GM19043 (cell line): Measurements from ENCODE around the gene CPNE5.
A peak's percentile ranks its signal among the peaks of the same experiment; 100 is the strongest.

Experiments used
- ATAC-seq: cut with Tn5 transposase; IDR thresholded peaks from one replicate; pipeline ENCODE4 v1.9.1; 2021; ENCODE audit warnings: low read depth; ENCODE audit not compliant: unreplicated experiment

Gene CPNE5

GRCh38 chr6:36769676-36770499, 69.4 kb downstream of the CPNE5 start:
- no peak for ATAC-seq

DNA sequence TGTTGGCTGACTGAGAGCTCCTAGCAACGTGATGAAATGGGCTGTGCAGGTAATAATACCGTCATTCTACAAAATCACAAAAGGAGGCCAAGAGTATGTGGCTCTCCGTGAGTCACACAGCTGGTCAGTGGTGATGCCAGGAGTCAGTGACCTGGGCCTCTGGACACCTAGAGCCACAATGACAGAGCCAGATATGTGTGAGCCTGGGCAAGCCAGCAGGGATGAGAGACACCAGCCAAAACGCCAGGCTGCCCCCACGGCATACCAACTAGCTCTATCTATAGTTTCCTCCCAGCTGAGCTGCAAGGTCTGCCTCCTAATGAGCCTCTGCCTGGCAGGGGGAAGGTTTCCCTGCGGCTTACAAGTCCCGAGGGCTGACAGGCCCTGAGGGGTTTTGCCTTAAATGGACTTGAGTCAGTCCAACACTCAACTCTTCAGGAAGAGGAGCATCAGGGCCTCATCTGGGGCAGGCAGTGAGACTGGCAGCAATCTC, 70.0 kb downstream of the CPNE5 start:
- no peak for ATAC-seq

- no peak for ATAC-seq
These were observed 72.8 kb downstream of the CPNE5 start for GRCh38 chr6:36766399-36766945.

DNA sequence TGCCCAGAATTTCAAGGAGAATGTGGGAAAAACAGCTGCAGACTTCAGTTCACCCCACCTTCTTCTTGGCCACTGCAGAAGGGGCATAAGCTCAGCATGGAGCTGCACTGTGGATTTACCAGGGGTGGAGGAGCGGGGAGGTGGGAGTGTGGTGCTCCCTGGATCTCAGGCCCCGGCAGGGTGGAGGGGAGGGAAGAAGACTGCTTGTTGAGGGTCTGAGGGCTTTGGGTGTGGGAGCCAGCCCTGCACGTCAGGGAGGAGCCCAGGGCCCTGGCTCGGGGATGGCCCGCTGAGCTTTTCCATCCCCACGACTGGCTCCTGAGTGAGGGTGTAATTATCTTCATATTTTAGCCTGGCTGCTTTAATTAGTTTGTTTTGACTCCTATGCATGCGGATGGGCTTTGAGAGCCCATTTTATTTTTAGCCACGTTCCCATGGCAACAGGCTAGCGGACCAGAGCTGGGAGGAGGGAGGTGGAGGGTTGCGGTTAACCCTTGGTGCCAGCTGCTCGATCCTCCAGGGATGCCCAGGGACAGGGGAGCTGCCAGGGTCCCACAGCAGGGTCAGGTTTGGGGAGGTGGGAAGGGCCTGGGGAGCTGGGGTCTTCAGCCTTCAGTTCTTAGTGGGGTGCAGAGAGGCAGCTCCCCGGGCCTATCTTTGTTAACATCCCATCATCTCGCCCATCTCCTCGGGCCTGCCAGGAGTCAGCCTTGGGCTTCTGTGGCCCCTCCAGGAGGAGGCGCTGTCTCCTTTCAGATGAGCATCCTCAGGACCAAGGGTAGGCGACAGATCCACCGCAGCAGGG, 73.4 kb downstream of the CPNE5 start:
- peak; percentile 69 for ATAC-seq

- ATAC-seq, result no peak
These were observed 74.1 kb downstream of the CPNE5 start for GRCh38 chr6:36765190-36765589.

- no peak for ATAC-seq
These were observed 77.1 kb downstream of the CPNE5 start for GRCh38 chr6:36762123-36762522.

GRCh38 chr6:36760685-36761435, 78.4 kb downstream of the CPNE5 start:
- ATAC-seq, result no peak

GRCh38 chr6:36759148-36759759, 80.0 kb downstream of the CPNE5 start:
- no peak for ATAC-seq

DNA sequence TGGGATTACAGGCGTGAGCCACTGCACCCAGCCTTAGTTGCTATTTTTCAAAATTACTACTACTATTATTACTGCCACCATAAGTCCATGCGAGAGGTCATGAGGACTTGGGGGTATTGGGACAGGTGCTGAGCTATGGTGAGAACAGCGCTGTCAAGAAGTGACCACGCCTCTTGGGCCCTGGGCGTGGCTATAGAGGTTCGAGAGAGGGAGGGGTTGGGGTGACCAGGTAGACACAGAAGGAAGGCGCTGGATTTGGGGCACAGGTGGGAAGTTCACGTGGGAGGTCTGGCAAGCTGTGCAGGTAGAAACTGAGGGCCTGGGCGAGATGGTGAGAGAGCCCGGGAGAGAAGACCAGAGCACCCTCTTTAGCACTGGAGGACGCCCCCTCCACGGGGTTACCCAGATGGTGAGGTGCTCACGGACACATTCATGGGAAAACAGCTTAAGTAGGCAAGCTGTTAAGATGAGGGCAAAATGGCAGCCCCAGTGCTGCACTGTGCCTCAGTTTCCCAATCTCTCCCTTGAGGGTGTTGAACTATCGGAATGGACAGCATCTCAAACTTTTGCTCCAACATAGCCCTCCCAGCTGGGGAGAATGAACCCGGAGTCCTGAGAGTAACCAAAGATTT, 80.6 kb downstream of the CPNE5 start:
- ATAC-seq, result no peak

- no peak for ATAC-seq
These were observed 81.2 kb downstream of the CPNE5 start for GRCh38 chr6:36757943-36758508.

DNA sequence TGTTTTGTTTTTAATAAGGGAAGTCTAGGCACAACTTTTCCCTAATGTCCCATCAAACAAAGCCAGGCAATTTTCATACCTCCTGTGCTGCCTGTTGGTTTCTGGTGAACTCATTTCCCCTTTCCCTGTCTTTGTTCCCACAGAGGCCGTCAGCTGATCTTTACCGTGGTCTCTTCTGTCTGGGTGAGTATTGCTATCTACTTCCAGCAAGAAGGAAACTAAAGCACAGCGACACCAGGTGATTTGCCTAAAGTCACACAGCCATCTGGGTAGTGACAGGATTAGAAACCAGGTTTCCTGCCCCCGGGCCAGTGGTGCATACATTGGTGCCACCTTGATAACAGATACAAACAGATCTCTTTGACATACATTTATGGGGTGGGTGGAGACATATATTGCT, 82.0 kb downstream of the CPNE5 start:
- ATAC-seq, result no peak

GRCh38 chr6:36756786-36757185, 82.5 kb downstream of the CPNE5 start:
- ATAC-seq, result no peak

DNA sequence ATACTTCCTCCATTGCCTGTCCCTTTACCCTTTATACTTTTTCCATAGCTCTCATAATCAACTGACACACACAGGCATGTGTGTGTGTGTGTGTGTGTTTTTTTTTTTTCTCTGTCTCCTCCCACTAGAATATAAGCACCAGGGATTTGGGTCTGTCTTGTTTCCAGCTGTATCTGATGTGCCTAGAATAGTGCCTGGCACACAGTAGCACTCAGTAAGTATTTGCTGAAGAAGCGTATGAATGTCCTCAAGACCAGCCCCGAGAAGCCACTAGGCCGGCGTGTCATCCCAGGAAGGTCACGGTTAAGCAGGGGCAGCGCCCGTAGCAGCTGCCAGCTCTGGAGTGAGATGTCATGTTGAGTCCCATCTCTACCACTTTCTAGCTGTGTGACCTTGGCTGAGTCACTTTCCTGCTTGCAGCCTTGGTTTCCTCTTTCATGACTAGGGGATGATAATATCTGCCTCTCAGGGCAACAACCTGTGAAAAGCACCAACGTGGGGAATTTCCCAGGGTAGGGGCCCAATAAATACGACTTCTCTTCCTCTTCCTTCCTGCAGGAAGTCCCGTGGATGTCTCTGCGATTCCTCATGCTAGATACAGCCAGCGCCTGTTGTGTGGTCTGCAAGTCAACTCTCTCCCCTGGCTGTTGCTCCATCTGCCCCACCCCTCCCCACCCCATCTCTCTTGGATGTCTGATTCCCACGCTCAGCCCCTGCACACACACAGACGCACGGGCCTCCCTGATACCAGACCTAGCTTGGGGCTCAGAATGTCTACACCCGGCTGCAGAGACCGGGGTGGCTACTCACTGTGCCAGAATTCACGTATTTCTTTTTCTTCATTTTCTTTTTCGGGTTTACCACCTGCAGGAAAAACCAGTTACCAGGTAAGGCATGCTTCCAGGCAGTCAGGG, 83.6 kb downstream of the CPNE5 start:
- no peak for ATAC-seq

DNA sequence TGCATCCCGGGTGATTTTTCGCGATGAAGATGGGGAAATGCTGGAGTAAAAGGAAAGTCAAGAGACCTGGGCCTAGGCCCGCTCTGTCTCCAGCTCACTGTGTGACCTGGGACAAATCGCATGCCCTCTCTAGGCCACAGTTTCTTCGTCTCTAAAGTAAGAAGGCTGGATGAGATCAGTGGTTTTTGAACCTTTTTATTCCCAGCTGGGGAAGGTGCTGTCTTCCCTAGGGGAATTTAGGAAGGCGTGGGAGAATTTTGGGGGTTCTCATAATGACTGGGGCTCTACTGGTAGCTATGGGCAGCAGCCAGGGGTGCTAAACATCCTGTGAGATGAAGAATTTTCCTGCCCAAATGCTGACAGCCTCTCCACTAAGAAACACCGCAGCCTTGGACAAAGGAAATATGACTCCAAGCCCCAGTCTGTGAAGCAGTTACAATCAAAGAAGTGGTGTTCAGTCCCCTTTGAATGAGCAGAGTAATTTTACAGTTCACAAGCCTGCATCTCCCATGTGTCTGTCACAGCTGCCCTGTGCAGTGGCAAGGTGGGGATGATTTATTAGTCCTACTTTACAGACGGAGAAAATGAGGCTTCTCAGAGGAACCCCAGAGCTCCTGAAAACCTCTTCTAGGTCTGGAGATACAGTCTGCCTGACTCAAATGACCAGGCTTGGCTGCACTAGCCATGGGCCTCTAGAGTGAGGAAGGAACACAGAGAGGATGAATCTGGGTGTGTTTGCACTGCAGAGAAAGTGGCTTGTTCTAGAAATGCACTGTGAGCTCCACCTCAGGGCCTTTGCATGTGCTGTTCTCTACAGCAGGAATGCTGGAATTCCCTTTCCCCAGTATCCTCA, 84.4 kb downstream of the CPNE5 start:
- ATAC-seq, result no peak

GRCh38 chr6:36753671-36754405, 85.4 kb downstream of the CPNE5 start:
- no peak for ATAC-seq

GRCh38 chr6:36752886-36753506, 86.2 kb downstream of the CPNE5 start:
- no peak for ATAC-seq
